Fibroblast of lung (primary cell): ENCODE data around the gene TMEM138.

Experiments
- EZH2 ChIP-seq: IDR thresholded peaks from 2 replicates; pipeline ENCODE4 v1.5.1; 2012; ENCODE audit warnings: low read length, control low read depth, mild to moderate bottlenecking; ENCODE audit errors: missing control alignments
- TF ChIP-seq, protein P1 (sequence below), 2 donors: IDR thresholded peaks in 1 of 2; conservative IDR thresholded peaks in 1 of 2; 1 replicate in 1 of 2; 2 replicates in 1 of 2; pipeline ENCODE4 v1.5.1; 2011 to 2012; ENCODE audit warnings: low read length in 2 of 2, control low read depth in 1 of 2, inconsistent platforms in 1 of 2, low read depth in 1 of 2, mild to moderate bottlenecking in 1 of 2

DNA sequence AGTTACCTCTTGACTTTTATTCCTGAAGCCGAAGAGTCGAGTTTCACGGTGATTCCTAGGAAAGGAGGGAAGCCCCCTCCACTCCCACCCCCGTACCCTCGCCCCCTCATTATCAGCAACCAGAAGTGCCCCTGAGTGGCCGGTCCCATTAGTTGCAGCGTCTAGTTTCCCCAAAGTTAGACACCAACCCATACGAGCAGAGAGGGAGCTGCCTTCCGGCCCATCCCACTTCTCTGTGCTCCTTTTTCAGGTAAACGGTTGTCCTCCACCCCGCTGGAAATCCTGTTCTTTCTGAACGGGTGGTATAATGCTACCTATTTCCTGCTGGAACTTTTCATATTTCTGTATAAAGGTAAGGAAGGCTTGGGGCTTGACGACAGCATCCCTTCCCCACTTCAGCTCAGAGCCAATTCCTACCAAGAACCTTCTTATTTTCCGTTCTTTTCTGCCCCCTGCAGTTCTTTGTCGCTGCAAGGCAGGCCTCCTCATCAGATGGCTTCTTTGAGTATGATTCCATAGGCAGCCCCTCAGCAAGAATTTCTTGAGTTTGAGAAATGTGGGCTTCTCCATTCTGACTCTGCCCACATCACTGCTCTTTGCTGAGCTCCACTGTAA, 30.9 kb downstream of the TMEM138 start:
- TF ChIP-seq, protein P1, sequence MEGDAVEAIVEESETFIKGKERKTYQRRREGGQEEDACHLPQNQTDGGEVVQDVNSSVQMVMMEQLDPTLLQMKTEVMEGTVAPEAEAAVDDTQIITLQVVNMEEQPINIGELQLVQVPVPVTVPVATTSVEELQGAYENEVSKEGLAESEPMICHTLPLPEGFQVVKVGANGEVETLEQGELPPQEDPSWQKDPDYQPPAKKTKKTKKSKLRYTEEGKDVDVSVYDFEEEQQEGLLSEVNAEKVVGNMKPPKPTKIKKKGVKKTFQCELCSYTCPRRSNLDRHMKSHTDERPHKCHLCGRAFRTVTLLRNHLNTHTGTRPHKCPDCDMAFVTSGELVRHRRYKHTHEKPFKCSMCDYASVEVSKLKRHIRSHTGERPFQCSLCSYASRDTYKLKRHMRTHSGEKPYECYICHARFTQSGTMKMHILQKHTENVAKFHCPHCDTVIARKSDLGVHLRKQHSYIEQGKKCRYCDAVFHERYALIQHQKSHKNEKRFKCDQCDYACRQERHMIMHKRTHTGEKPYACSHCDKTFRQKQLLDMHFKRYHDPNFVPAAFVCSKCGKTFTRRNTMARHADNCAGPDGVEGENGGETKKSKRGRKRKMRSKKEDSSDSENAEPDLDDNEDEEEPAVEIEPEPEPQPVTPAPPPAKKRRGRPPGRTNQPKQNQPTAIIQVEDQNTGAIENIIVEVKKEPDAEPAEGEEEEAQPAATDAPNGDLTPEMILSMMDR (conservative IDR thresholded peaks at IDR 0.05 in 1 of 2, IDR thresholded peaks at IDR 0.05 in 1 of 2; ENCODE audit: low read depth in 1 of 2, low read length in 2 of 2) = peak; percentile 21 to 25
- TF ChIP-seq EZH2 = no peak
